Measurements from ENCODE around the gene AQP12B.

The AQP12B gene

DNA sequence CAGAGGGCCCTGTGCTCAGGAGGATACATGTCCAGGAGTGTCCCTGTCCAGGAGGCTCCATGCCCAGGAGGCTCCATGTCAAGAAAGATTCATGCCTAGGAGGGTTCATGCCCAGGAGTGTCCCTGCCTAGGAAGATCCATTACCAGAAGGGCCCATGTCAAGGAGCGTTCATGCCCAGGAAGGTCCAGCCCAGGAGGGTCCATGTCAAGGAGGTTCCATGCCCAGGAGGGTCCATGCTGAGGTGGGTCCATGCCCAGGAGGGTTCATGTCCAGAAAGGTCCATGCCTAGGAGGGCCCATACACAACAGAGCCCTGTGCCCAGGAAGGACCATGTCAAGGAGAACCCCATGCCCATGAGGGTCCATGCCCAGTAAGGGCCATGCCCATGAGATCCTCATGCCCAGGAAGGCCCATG is 50.4 kb downstream of the AQP12B start:
- no peak overlapping the region for H3K27ac ChIP-seq
- TF ChIP-seq, protein P1, sequence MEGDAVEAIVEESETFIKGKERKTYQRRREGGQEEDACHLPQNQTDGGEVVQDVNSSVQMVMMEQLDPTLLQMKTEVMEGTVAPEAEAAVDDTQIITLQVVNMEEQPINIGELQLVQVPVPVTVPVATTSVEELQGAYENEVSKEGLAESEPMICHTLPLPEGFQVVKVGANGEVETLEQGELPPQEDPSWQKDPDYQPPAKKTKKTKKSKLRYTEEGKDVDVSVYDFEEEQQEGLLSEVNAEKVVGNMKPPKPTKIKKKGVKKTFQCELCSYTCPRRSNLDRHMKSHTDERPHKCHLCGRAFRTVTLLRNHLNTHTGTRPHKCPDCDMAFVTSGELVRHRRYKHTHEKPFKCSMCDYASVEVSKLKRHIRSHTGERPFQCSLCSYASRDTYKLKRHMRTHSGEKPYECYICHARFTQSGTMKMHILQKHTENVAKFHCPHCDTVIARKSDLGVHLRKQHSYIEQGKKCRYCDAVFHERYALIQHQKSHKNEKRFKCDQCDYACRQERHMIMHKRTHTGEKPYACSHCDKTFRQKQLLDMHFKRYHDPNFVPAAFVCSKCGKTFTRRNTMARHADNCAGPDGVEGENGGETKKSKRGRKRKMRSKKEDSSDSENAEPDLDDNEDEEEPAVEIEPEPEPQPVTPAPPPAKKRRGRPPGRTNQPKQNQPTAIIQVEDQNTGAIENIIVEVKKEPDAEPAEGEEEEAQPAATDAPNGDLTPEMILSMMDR (conservative IDR thresholded peaks at IDR 0.05) = no peak

DNA sequence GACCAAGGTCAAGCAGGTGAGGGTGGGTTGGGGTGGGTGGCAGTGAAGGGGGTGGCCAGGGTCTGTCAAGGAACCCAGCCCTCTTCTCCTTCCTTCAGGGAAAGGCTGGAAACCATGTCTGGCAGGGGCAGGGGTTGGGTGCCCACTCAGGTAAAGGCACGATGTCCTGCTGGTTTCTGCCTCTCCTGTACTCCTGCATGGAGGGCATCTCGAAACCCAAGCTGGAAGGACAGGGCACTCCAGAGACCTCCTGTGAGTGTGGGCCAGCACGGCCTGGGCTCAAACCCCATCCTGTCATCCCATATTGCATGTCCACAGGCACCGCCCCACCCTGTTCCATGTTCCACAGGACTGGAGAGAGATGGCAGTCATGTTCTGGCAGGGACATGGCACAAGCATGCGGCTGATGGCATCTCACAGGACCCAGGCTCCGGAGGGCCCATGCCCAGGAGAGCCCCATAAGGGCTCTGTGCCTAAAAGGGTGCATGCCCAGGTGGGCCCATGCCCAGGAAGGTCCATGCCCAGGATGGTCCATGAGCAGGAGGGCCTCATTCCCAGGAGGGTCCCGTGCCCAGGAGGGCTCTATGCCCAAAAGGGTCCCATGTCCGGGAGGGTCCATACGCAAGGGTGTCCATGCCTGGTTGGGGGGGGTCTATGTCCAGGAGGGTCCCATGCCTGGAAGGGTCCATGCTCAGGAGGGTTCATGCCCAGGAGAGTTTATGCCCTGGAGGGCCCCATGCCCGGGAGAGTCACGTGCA is 51.0 kb downstream of the AQP12B start:
- TF ChIP-seq, protein P1 (conservative IDR thresholded peaks at IDR 0.05) = no peak
- H3K27ac ChIP-seq = no peak overlapping the region

DNA sequence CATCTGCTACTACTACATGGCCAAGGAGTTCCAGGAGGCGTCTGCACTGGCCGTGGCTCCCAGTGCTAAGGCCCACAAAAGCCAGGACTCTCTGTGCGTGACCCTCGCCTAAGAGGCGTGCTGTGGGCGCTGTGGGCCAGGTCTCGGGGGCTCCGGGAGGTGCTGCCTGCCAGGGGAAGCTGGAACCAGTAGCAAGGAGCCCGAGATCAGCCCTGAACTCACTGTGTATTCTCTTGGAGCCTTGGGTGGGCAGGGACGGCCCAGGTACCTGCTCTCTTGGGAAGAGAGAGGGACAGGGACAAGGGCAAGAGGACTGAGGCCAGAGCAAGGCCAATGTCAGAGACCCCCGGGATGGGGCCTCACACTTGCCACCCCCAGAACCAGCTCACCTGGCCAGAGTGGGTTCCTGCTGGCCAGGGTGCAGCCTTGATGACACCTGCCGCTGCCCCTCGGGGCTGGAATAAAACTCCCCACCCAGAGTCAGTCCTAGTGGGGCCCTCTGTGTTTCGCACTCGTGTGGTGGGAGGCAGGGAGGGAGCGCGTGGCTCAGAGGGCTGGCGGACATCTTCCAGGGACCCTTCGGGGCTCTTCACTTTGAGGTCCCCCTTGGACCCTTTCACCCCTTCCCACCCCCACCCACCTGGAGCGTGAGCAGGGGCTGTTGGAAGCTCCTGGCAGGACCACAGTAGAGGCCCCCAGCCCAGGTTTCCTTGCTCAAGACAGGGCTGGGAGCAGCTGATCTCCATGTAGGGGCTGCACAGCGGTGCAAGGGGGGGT is 51.7 kb downstream of the AQP12B start:
- TF ChIP-seq, protein P1 (conservative IDR thresholded peaks at IDR 0.05) = no peak
- no peak overlapping the region for H3K27ac ChIP-seq

DNA sequence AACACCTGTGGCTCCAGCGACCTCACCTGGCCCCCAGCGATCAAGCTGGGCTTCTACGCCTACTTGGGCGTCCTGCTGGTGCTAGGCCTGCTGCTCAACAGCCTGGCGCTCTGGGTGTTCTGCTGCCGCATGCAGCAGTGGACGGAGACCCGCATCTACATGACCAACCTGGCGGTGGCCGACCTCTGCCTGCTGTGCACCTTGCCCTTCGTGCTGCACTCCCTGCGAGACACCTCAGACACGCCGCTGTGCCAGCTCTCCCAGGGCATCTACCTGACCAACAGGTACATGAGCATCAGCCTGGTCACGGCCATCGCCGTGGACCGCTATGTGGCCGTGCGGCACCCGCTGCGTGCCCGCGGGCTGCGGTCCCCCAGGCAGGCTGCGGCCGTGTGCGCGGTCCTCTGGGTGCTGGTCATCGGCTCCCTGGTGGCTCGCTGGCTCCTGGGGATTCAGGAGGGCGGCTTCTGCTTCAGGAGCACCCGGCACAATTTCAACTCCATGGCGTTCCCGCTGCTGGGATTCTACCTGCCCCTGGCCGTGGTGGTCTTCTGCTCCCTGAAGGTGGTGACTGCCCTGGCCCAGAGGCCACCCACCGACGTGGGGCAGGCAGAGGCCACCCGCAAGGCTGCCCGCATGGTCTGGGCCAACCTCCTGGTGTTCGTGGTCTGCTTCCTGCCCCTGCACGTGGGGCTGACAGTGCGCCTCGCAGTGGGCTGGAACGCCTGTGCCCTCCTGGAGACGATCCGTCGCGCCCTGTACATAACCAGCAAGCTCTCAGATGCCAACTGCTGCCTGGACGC is 52.5 kb downstream of the AQP12B start:
- TF ChIP-seq, protein P1 (conservative IDR thresholded peaks at IDR 0.05) = no peak
- H3K27ac ChIP-seq = no peak overlapping the region

DNA sequence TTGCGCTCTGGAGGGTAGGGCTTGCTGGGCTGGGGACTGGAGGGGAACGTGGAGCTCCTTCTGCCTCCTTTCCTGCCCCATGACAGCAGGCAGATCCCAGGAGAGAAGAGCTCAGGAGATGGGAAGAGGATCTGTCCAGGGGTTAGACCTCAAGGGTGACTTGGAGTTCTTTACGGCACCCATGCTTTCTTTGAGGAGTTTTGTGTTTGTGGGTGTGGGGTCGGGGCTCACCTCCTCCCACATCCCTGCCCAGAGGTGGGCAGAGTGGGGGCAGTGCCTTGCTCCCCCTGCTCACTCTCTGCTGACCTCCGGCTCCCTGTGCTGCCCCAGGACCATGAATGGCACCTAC is 53.1 kb downstream of the AQP12B start:
- no peak overlapping the region for H3K27ac ChIP-seq
- TF ChIP-seq, protein P1 (conservative IDR thresholded peaks at IDR 0.05) = no peak

DNA sequence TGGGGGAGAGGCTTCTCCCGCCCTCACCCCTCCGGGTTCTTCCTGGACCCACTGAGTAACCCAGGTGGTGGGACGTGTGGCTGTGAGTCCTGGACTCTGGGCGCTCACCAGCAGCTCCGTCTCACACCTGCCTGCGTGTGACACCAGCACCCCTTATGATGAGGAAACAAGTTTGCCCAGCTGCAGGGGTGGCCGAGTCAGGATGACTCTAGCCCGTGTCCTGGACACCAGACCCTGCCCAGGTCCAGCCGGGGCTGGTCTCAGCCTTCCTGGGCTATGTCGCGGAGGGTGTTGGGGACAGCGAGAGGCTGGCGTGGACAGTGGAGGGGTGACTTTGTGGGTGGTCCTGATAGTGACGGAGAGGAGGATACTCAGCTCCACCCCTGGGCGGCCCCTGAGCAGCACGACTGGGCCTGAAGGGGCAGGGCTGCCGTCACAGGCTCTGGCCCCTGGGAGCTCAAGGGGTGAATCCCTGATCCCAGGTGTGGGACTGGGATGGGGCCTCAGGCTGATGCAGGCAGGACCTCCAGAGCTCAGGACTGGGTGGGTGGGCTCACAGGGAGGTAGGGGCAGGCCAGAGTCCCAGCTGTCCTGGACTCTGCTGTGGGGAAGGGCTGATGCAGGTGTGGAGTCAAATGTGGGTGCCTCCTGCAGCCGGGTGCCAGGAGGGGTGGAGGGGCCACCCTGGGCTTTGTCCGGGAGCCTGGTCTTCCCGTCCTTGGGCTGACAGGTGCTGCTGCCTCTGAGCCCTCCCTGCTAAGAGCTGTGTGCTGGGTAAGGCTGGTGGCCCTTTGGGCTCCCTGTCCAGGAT is 53.7 kb downstream of the AQP12B start:
- TF ChIP-seq, protein P1 (conservative IDR thresholded peaks at IDR 0.05) = no peak
- no peak overlapping the region for H3K27ac ChIP-seq

All from VCaP (cell line).